Stimulated activated CD8-positive, alpha-beta memory T cell treated with anti-CD3 and anti-CD28 coated beads, Interleukin-15, amount 100 ng/mL, for 1 hour (primary cell): ENCODE results near the gene CC2D1B.

Experiments used
- DNase-seq: peaks from one replicate; pipeline ENCODE4 v3.0.0-alpha.2; 2020; ENCODE audit warnings: low read depth

The CC2D1B gene

DNA sequence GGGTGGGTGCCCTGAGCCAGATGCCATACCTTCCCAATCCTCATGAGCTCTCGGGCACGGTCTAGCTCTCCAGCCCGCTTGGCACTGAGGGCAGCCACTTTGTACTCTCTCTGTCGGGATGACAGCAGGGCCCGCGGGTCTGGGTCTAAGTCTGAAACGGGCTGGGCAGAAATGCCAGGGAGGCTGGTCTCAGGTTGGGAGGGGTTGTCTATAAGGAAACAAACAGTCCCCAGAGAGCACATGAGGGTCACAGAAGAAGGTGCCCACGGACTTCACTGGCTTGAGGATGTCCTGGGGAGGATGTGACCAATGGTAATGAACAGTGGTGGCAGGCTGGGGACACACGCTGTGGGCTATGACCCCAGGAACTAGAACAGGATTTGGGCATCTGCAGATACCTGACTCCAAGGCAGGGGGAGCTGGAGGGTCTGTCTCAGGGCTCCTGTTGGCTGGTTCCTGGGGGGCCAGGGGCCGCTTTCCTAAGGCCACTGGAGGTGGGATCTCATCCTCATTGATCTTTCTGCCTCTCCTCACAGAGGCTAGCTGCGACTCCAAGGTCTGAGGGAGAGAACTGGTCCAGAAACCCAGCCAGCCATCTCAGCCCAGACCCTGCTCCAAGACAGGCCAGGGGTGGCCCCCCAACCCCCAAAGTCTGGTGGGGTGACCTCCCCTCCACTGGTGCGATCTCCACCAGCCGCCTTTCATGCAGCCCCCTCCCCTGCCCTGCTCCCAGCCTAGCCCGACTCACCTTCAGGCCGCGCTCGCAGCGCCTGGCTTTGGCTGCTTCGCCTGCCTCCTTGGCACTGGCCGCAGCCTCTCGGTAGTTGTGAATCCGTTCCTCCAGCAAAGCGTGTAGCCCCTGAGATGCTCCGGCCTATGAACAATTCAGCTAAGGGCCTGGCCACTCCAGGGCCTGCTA is 6.1 kb downstream of the CC2D1B start:
- no peak for DNase-seq

DNA sequence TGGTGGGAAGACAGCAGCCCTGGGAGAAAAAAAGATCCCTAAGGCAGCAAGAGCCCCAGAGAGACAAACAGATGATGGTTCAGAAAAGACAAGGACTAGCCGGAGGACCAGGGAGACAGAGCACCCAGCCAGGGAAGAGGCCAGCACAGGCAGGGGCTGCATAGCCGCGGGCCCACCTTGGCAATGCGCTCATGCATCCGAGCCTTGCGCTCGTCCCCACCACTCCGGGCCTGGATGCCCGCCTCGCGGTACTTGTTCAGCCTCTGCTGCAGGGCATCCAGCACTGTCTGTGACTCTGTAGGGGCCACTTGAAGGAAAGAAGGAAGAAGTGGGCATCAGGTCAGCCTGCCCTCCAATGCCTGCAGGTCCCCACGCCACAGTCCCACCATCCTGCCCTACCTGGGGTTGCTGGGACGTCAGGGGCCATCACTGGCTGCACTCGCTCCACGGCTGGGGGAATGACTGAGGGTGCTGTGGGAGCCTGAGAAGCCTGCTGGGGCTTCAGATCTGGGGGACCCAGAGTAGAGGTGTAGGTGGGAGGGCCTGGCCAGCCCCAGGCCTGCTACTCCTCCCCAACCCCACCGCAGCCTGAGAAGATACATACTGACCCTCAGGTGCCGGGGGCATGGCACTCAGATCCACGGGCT is 7.0 kb downstream of the CC2D1B start:
- DNase-seq, result no peak

DNA sequence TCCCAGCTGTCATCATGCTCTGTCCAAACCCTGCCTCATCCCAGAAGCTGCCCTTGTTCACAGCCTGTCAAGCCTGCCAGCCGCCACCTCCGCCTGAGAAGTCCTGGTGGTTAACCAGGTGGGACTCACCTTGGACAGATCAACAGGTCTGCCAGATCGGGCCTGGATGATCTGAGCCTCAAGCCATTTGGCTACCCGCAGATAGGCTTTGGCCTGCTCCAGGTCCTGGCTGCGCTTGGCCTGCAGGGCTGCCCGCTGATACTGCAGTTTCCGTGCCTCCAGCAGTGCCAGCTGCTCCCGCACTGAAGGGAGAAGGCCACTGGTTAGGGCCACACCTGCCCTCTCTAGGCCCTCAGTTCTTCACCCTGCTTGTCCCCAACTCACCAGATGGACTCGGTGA is 8.6 kb downstream of the CC2D1B start:
- no peak for DNase-seq

DNA sequence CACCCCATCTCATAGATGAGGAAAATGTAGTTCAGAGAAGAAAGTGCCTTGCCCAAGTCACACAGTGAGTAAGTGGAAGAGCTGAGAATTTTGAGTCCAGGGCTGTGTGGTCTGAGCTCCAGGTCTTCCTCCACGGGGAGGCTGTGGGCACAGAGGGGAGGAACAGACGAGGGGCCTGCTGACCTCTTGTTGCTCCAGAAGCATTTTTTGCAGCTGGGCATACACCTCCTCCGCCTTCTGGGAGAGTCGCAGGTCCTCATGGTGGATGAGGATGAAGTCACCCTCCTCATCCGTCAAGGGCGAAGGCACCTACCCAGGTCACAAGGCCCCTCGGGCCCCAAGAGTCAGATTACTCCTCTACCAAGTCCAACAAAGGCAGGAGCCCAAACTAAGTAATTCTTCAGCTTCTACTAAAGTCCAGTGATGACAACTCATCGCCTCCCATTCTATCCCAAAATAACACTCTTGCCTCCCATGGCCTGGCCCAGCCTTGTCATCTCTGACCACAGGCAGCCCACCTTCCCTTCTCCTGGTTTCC is 9.1 kb downstream of the CC2D1B start:
- DNase-seq, result no peak

DNA sequence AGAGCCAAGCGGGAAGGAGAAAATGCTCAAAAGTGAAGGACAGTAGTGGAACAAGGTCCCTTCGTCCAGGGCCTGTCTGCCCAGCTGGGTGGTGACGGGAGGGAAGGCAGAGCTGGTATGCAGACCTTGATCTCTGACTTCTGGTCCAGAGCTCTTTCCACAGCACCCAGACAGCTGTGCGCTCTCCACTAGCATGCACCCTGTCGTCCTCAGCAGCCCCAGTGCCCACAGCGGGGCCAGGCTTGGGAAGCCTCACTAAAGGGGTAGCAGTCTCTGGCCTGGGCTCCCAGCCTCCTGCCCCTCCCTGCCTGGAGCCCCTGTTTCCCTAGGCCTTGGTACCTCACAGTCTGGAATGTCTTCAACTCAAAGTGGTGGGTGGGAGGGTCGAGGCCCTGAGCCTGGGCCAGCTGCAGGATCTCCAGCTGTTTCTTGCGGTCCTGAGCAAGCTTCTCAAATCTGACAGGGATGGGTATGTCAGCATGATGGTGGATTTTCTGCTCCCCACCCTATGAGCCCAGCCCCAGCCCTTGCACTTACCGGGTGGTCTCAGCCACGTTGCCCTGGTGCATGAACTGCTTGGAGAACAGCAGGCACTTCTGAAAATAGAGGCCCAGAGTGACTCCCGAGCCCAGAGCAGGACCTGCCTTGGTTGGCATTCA is 10.0 kb downstream of the CC2D1B start:
- DNase-seq, result no peak

- DNase-seq, result no peak
Observed at GRCh38 chr1:52355436-52355835, 10.6 kb downstream of the CC2D1B start.

GRCh38 chr1:52352690-52353089 is 13.3 kb downstream of the CC2D1B start:
- DNase-seq, result no peak

DNA sequence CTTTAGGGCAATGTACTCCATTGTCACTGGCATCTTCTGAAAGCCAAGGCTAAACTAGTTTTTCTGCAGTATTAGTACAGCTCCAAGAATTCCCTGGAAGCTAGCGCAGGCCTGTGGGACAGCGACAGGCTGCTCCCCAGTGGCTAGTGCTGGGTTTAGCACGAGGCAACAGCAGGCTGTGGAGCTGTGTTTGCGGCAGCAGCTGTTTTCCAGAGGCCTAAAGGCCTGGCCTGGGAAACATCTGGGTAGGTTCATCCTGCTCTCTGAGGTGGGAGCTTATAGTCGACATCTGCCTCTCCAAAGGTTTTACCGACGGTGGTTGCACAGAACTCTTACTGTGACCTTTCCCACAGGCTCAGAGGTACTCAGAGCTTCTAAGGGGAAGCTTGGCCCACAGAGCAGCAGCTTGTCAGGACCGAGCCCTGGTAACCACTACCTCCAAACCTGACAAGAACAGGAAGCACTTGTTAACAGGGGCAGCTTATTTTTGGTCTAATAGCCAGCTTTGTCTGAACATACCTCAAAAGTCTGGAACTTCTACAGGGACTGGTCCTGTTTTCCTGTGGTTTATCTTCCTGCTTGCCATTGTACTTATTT is 17.2 kb downstream of the CC2D1B start:
- no peak for DNase-seq

- DNase-seq, result no peak
Observed at GRCh38 chr1:52346653-52347052, 19.4 kb downstream of the CC2D1B start.

DNA sequence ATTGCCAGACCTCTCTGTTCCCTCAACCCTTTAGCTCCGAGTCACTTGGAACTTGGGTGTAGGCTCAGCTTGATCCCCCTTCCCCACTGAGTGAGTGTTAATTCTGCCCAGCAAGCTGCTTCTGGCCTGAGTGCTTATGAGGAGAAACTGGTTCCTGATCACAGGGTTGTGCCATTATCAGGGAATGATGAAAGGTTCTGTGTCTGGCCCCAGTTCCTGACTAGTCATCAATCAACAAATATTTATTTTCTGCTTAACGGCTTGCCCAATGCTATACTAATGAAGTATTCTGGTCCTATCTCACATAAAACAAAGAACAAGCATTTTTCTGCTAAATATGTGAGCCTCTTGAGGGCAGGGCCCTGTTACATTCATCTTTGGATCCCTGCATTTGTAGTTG is 20.8 kb downstream of the CC2D1B start:
- DNase-seq, result no peak

DNA sequence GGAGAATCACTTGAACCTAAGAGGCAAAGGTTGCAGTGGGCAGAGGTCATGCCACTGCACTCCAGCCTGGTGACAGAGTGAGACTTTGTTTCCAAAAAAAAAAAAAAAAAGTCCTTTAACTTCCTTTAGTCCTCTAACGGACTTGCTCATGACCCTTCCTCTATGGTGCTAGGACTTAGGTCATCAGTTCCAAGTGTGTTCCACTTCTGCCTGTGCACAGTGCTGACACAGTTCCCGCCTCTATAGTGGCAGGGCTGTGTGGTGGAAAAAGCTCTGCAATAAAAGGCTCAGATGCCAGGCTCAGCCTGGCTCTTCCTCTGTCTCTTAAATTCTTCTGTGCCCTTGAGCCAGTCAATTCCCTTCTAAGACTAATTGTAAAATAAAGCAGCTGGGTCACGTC is 22.0 kb downstream of the CC2D1B start:
- no peak for DNase-seq

- DNase-seq, result no peak
Observed at GRCh38 chr1:52341655-52342260, 24.2 kb downstream of the CC2D1B start.

GRCh38 chr1:52337439-52337838 is 28.6 kb downstream of the CC2D1B start:
- DNase-seq, result no peak

GRCh38 chr1:52334906-52335528 is 31.0 kb downstream of the CC2D1B start:
- no peak for DNase-seq

- no peak for DNase-seq
Observed at GRCh38 chr1:52332411-52332810, 33.6 kb downstream of the CC2D1B start.

- no peak for DNase-seq
Observed at GRCh38 chr1:52328615-52329014, 37.4 kb downstream of the CC2D1B start.

DNA sequence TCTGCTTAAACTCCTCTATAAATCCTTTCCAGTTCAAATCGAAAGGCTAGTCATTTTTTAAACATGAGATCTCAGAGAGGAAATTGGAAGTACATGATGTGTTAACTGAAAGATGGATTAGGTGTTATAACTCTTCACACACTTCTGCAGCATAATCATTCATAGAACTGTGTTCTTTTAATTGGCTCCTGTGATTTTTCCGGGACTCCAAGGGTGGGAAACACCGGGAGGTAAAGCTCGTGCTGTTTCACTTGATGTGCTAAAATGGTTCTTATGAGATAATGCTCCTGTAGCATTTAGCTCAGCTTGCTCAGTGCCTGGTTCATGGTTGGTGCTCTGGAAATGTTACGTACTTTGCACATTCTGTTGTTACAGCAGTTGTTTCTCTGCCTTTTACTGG is 40.2 kb downstream of the CC2D1B start:
- no peak for DNase-seq

GRCh38 chr1:52323731-52324130 is 42.3 kb downstream of the CC2D1B start:
- no peak for DNase-seq

DNA sequence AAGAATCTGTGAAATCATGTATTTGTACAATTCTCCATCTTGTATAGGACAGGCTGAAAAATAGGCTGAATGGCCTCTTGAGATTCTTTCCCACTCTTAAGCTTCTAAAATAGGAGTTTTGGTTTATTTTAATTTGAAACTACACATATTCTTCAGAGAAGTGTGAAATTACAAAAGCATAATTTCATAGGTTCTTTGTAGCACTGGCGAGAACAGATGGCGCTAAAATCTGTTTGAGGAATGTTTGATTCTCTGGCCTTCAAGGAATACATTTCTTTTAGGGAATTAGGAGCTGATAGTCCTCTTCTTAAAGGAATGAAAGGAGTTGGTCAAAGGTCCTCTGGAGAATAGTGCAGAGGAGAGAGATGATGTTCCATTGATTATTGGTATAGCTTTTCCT is 44.9 kb downstream of the CC2D1B start:
- no peak for DNase-seq

DNA sequence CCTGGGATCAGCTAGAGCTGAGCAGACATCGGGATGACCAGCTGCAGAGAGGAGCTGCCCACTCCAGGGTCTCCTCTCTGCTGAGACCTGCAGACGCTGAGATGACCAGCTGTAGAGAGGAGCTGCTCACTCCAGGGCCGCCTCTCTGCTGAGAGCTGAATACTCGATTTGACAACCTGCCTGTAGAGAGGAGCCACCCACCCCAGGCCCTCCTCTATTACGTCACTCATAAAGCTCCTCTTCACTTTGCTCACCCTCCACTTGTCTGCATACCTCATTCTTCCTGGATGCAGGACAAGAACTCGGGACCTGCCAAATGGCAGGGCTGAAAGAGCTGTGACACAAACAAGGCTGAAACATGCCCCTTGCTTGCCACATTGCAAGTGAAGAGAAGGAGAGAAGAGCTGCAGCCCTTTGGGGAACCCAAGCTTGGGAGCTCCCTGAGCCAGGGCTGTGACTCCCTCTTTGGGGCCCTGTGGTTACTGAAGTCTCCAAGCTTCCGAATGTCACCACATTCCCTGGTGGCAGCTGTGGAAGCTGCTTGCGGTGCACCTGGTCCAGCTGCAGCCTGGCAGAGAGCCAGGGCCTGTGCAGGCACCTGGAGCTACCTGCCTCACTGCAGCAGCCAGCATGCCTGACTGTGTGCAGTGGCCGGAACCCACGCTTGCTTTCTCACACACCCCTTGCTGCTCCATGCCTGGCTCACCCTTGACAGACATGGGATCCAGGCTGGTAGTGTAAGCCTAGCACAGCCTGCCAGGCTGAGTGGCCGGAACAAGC is 59.6 kb downstream of the CC2D1B start:
- no peak for DNase-seq
